GM12891 (cell line): ENCODE results near the gene HOXB1.

Source experiments
- POLR2A ChIP-seq: IDR thresholded peaks from 2 replicates; pipeline ENCODE4 v1.6.1; 2011; ENCODE audit warnings: low read depth, low read length, control low read depth
- POLR2AphosphoS5 ChIP-seq: IDR thresholded peaks from 2 replicates; pipeline ENCODE4 v1.6.1; 2011; ENCODE audit warnings: low read depth, low read length, control low read depth
- TAF1 ChIP-seq: IDR thresholded peaks from 2 replicates; pipeline ENCODE4 v1.6.1; 2011; ENCODE audit warnings: low read depth, low read length, control low read depth

DNA sequence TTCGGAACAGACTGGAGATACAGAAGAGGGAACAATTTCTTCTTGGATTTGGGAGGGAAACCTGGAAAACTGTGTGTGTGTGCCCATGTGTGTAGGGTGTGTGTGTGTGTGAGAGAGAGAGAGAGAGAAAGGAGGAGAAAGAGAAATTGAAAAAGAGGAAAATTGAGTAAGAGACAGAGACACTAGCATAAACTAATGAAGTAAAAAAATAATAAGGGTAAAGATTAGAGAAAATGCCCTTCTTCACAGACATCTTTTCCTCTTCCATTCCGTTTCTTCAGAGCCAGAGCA, 28.0 kb upstream of the HOXB1 start:
- TF ChIP-seq TAF1 (no peak), POLR2A (no peak), POLR2AphosphoS5 (no peak)
